Measurements from ENCODE around the gene DAB2IP.
"Not testable (repeated sequence)": the region's sequence is repeated elsewhere in the genome, so short reads cannot be mapped to it uniquely, and the experiment has no call there.

The DAB2IP gene

GRCh38 chr9:121776739-121777637 is 125.6 kb downstream of the DAB2IP start:
- DNase-seq (ENCODE audit: low read depth), result no peak

GRCh38 chr9:121778252-121779225 is 127.1 kb downstream of the DAB2IP start:
- DNase-seq (ENCODE audit: low read depth), result no peak

- peak; percentile 11 for DNase-seq (ENCODE audit: low read depth)
Measured at GRCh38 chr9:121779381-121780117, 128.1 kb downstream of the DAB2IP start.

- DNase-seq (ENCODE audit: low read depth), result no peak
Measured at GRCh38 chr9:121780177-121781040, 129.0 kb downstream of the DAB2IP start.

- DNase-seq (ENCODE audit: low read depth), result no peak
Measured at GRCh38 chr9:121781145-121781548, 129.7 kb downstream of the DAB2IP start.

- no peak for DNase-seq (ENCODE audit: low read depth)
Measured at GRCh38 chr9:121781701-121782464, 130.4 kb downstream of the DAB2IP start.

- no peak for DNase-seq (ENCODE audit: low read depth)
Measured at GRCh38 chr9:121782514-121783110, 131.2 kb downstream of the DAB2IP start.

GRCh38 chr9:121783111-121783510 is 131.7 kb downstream of the DAB2IP start:
- DNase-seq (ENCODE audit: low read depth), result no peak

- no peak for DNase-seq (ENCODE audit: low read depth)
Measured at GRCh38 chr9:121783521-121784507, 132.4 kb downstream of the DAB2IP start.

- DNase-seq (ENCODE audit: low read depth), result no peak
Measured at GRCh38 chr9:121784731-121785411, 133.4 kb downstream of the DAB2IP start.

GRCh38 chr9:121785673-121786542 is 134.5 kb downstream of the DAB2IP start:
- DNase-seq (ENCODE audit: low read depth), result no peak

- no peak for DNase-seq (ENCODE audit: low read depth)
Measured at GRCh38 chr9:121786543-121786948, 135.1 kb downstream of the DAB2IP start.

- DNase-seq (ENCODE audit: low read depth), result no peak
Measured at GRCh38 chr9:121786998-121787422, 135.6 kb downstream of the DAB2IP start.

- DNase-seq (ENCODE audit: low read depth), result no peak
Measured at GRCh38 chr9:121788686-121789366, 137.4 kb downstream of the DAB2IP start.

- DNase-seq (ENCODE audit: low read depth), result no peak
Measured at GRCh38 chr9:121790841-121791240, 139.4 kb downstream of the DAB2IP start.

- DNase-seq (ENCODE audit: low read depth), result not testable (repeated sequence)
Measured at GRCh38 chr9:121792476-121792875, 141.0 kb downstream of the DAB2IP start.
